ENCODE measurements around the gene TRAF3. TPM values are rescaled to one million over a fixed set of nuclear protein-coding genes. Genes with fewer than 3 reads are reported as not detected.
"Not testable (repeated sequence)": the region's sequence is repeated elsewhere in the genome, so short reads cannot be mapped to it uniquely, and the experiment has no call there.

The TRAF3 gene
- total RNA-seq, 1 donor from 2014 or later = 26.6 TPM

DNA sequence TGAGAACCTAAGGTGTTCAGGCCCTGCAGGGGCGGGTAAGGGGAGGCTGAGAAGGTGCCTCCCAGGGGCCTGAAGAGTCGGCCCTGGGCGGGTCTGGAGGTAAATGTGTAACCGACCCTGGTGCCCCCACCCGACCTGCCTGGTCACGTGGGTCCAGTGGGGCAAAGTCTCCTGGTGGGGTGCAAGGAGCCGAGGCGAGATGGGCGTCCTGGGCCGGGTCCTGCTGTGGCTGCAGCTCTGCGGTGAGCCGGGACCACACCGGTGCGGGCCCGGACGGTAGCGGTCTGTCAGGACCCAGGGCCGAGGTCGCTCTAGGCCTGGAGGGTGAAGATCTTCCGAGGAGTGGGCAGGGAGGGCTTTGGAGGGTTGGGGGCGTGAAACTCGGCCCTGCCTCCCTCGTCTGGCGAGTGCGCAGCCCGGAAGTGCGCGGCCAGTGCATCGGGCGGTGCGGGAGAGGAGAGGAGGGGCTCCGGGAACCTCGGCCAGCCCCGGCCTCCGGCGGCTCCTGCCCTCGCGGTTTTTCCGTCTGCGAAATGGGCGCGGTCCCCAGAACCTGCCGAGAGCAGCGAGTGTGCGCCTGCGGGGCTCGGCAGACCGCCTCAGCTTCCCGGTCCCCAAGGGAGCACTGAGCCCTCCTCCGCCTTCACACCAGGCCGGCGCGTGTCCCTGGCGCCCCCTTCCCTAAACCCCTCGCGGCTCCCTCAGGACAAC, 145.4 kb downstream of the TRAF3 start, which contains the start of gene AMN:
Gene AMN (plus strand): TSS at position 174 of the 711 bp plus-strand sequence. CDS start 26 bp downstream, at position 200.
- no peak for DNase-seq (ENCODE audit: low read depth, low spot score)

- no peak for DNase-seq (ENCODE audit: low read depth, low spot score)
These were observed 146.1 kb downstream of the TRAF3 start for GRCh38 chr14:102923201-102923924.

DNA sequence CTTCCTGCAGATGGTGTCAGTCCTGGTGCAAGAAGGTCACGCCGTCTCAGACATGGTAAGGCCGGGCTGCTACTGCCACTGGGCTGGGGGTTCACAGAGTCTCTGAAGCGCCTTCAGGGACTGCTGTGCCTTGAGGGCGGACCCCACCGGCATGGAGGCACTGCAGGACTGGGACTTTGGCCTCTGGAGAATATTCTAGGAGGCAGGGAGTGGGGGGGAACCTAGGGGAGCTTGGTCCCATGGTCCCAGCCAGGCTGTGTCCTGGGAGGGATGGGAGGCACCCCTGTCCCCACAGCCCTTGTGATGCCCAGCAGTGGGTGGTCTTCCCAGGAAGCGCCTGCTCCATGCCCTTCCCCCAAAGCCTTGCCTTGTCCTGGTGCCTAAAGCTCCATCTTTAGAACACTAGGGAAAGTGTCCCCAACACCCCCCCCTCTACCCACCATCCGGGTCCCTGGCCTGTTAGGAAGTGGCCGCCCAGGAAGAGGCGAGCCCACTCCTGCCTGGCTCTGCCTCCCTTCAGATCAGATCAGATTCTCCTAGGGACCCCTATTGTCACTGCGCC, 146.8 kb downstream of the TRAF3 start:
- DNase-seq (ENCODE audit: low read depth, low spot score) = no peak

DNA sequence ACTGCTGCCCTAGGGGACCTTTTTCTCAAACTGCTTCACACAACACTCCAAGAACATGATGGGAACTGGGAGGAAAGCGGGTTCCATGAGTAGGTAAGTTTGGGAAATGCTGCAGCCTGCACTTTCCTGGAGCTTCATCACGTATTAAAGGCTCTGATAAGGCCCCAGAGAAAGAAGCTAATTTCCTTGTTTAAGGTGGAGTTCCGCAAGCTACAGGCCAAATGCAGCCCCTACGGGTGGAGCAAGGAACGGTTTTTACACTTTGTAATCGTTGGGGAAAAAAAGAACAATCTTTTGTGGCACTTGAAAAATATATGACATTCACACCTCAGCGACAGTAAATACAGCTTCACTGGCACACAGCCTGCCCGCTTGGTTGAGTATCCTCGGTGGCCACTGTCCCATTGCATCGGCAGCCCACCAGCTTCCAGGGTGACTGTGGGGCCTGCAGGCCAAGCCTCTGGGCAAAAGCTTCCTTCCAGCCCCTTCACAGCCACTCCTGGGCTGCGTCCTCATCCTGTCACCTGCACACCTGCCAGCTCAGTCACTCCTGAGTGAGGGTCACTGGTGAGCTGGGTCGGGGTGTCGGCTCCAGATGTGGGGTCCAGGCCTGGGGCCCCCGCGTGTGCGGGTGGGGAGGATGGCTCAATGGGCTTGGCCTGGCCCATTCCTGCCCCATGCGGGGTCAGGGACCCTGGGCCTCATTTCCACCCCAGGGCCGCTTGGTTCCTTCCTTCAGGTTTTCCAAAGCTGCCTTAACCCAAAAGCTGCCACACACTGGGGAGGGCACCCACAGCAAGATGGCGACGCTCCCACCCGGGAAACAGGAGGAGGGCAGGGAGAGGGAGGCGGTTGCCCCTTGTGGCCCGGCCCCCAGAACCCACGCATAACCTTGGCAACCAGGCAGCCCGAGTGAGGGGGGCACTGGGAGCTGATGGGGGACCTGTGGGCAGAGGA, 147.7 kb downstream of the TRAF3 start:
- no peak for DNase-seq (ENCODE audit: low read depth, low spot score)

DNA sequence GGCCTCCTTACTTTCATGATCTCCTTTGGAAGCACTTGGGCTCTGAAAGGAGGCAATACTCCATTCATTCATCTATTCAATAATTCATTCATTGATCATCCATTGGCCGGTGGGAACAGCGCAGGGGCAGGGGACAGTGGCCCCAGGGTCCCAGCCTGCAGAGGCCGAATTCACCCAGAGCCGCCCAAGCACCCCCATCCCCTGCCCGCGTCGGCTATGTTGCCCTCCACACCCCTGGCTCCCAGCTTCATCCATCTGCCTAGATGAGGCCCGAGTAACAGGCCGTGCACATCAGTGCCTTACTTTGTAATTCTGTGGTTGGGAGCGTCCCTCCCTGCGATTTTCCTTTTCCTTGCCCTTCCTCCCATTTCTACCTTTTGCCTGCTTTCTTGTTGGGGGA, 148.4 kb downstream of the TRAF3 start:
- no peak for DNase-seq (ENCODE audit: low read depth, low spot score)

DNA sequence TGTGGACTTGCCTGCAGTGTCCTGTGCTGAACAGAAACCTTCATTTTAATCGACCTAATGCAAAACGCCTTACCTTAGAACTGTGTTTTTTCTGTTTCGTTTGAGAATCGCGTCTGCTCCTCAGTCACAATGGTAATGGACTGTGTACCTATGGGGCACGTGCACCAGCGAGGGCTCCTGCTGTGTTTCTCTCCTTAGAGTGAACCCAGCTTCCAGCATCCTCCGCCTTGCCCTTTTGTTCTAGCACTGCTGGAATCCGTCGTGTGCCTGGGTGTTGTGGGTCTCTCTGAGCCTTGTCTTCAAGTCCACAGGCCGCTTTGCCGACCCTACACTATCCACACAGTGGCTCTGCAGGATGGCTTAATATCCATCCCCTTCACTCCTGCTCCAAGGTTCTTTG, 148.9 kb downstream of the TRAF3 start:
- DNase-seq (ENCODE audit: low read depth, low spot score) = no peak

- not testable (repeated sequence) for DNase-seq (ENCODE audit: low read depth, low spot score)
These were observed 149.6 kb downstream of the TRAF3 start for GRCh38 chr14:102926840-102927239.

GRCh38 chr14:102927346-102927877, 150.2 kb downstream of the TRAF3 start:
- no peak for DNase-seq (ENCODE audit: low read depth, low spot score)

DNA sequence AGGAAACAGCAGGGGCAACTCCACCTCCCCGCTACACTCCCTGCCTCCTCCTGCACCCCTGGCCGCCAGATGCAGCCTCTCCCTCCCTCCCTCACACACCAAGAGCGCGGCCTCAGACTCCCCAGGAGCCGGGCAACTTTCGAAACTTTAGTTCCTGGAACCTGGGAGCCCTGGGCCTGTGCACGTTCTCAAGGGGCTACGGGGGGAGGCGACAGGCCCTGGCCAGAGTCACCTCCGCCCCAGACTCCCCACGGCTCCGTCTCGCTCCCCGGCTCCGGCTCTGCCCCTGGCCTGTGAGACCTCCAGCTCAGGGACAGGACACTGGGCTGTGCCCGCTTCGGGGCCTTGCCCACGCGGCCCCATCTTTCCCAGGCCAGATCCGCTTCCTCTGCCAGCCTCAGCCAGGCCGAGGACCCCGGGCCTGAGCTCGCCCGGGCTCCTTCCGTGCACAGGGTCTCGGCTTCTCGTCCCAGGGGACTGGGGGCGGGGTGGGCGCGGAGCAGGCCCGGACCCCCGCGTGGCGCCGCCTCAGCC, 150.7 kb downstream of the TRAF3 start:
- no peak for DNase-seq (ENCODE audit: low read depth, low spot score)

GRCh38 chr14:102928412-102929240, 151.4 kb downstream of the TRAF3 start:
- no peak for DNase-seq (ENCODE audit: low read depth, low spot score)

- no peak for DNase-seq (ENCODE audit: low read depth, low spot score)
These were observed 152.2 kb downstream of the TRAF3 start for GRCh38 chr14:102929241-102930137.

GRCh38 chr14:102930138-102930752, 153.0 kb downstream of the TRAF3 start:
- DNase-seq (ENCODE audit: low read depth, low spot score) = no peak

GRCh38 chr14:102930753-102931579, 153.7 kb downstream of the TRAF3 start:
- DNase-seq (ENCODE audit: low read depth, low spot score) = no peak

GRCh38 chr14:102931580-102932285, 154.5 kb downstream of the TRAF3 start:
- no peak for DNase-seq (ENCODE audit: low read depth, low spot score)

- DNase-seq (ENCODE audit: low read depth, low spot score) = no peak
These were observed 155.4 kb downstream of the TRAF3 start for GRCh38 chr14:102932484-102933248.

DNA sequence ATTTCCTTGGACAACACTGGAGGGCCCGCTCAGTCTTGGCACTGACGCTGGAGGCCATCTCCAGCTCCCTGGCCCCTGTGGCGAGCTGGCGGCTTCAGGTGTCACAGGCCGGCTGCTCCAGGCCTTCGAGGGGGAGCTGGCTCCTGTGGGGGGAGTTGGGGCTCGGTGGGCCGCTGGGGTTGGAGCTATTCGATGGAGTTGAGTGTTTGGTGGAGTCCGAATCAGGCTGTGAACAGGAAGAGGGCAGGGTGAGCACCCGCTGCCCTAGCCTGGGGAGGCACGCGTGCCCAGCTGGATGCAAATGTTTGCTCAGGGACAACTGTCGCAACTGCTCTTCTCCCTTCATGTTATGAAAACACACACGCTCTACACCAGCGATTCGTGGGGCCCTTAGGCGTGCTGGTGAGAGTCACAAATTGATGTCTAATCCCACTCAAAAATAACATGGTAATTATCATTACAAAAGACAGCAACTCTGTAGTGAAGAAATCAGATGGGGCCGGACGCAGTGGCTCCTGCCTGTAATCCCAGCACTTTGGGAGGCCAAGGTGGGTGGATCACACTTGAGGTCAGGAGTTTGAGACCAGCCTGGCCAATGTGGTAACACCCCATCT, 156.5 kb downstream of the TRAF3 start:
- DNase-seq (ENCODE audit: low read depth, low spot score) = no peak

Measured in pulmonary artery endothelial cell (primary cell).